ENCODE measurements around the gene C9orf152. TPM values are rescaled to one million over a fixed set of nuclear protein-coding genes. Genes with fewer than 3 reads are reported as not detected.
"Not testable (repeated sequence)": the region's sequence is repeated elsewhere in the genome, so short reads cannot be mapped to it uniquely, and the experiment has no call there.

C9orf152 gene
- total and polyA plus RNA-seq, 9 donors: 0.05 to 0.47 (median 0.16) TPM; not detected in 3

GRCh38 chr9:110214586-110215355 is 6.8 kb upstream of the C9orf152 start:
- Histone ChIP-seq H3K4me3 (ENCODE audit: low read length) (no peak overlapping the region), H3K36me3 (ENCODE audit: control insufficient read depth, insufficient read depth, low read length) (no peaks in the 10 kb centered on the region), H3K4me1 (ENCODE audit: control insufficient read depth, insufficient read depth, low read length) (no peaks in the 10 kb centered on the region), H3K27me3 (ENCODE audit: control insufficient read depth, insufficient read depth, low read length) (no peaks in the 10 kb centered on the region), H3K9me3 (replicated peaks; ENCODE audit: control insufficient read depth, low read depth, low read length) (peaks cover 3% of the 10 kb centered on the region), H3K27ac (ENCODE audit: low read length) (no peak overlapping the region)
- no peak for DNase-seq
- no CpG with 5 or more reads among the region's 2 CpGs for WGBS (ENCODE audit: insufficient coverage)

DNA sequence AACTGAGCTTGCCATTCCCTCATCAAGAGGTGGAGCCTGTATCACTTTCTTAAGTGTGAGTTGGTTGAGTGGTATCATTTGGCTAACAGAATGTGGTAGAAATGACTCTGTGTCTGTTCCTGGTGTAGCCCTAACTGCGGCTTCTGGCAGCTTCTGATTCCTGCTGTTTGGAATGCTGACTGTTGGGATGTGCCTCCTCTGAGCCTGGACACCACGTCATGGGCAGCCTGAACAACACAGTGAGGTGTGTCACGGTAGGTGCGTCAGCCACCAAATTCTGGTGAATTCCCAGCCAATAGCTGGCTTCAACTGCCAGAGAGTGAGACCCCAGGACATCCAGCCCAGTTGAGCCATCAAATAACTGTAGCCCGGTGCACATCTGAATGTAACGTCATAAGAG is 6.1 kb upstream of the C9orf152 start:
- WGBS (ENCODE audit: insufficient coverage): 76% methylated on average over 3 of the region's 6 CpGs
- Histone ChIP-seq H3K4me1 (ENCODE audit: control insufficient read depth, insufficient read depth, low read length) (no peaks in the 10 kb centered on the region), H3K27me3 (ENCODE audit: control insufficient read depth, insufficient read depth, low read length) (no peaks in the 10 kb centered on the region), H3K4me3 (ENCODE audit: low read length) (no peak overlapping the region), H3K27ac (ENCODE audit: low read length) (no peak overlapping the region), H3K36me3 (ENCODE audit: control insufficient read depth, insufficient read depth, low read length) (no peaks in the 10 kb centered on the region), H3K9me3 (replicated peaks; ENCODE audit: control insufficient read depth, low read depth, low read length) (peaks cover 3% of the 10 kb centered on the region)
- no peak for DNase-seq

DNA sequence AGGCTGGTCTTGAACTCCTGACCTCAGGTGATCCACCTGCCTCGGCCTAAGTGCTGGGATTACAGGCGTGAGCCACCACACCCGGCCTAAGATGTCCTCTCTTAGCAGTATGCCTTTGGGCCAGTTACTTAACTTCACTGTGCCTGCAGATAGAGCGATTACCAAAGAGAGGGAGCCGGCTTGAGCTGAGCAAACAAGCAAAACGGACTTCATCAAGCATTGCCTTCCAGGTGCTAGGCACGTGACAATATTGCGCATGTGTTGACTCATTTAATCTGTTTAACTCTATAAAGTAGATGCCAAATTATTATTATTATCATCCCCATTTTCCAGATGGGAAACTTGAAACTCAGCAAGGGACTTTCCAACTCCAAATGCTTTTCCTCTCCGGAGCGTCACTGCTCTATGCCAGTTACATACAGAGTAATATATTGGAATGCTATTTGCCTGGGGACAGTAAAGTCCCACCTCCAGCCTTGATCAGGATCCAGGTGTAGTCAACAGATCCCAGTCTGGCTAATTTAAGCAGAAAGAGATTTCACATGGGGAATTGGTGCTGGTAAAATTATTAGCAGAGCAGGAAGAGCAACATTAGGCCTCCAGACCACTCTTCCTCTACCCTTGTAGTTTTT is 5.6 kb upstream of the C9orf152 start:
- Histone ChIP-seq H3K27me3 (ENCODE audit: control insufficient read depth, insufficient read depth, low read length) (no peaks in the 10 kb centered on the region), H3K36me3 (ENCODE audit: control insufficient read depth, insufficient read depth, low read length) (no peaks in the 10 kb centered on the region), H3K4me1 (ENCODE audit: control insufficient read depth, insufficient read depth, low read length) (no peaks in the 10 kb centered on the region), H3K27ac (ENCODE audit: low read length) (no peak overlapping the region), H3K9me3 (replicated peaks; ENCODE audit: control insufficient read depth, low read depth, low read length) (peaks cover 3% of the 10 kb centered on the region), H3K4me3 (ENCODE audit: low read length) (no peak overlapping the region)
- 86% methylated on average over 4 of the region's 10 CpGs for WGBS (ENCODE audit: insufficient coverage)
- DNase-seq: no peak

DNA sequence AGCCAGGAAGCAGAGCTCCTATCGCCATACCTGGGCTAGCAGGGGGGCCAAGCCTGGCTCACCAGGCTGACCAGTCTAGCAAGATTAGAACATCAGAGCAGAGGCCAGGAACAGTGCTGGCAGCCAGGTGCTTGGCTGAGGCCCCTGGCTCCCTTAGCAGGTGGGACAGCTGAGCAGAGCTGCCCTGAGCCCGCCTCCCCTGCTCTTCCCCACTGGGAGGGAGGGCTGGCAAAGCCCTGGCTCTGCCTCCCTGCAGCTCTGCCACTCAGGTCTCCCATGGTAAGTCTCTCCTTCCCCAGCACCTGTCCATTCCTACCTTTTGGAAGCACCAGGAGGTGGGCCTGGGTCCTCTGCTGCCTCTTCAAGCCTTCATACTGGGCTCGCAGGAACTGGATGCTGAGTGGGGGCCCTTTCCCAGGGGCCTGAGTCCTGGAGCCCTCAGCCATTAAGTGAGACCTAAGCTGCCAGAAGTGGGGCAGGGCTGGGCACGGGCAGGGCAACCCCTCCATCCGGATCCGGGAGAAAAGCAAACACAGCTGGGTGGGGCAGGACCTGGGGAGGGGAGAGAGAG is 803 bp downstream of the C9orf152 start:
- WGBS (ENCODE audit: insufficient coverage): 55% methylated on average over 6 of the region's 6 CpGs
- DNase-seq: no peak
- H3K4me3 ChIP-seq (ENCODE audit: low read length): no peak overlapping the region
- H3K36me3 ChIP-seq (ENCODE audit: control insufficient read depth, insufficient read depth, low read length): no peaks in the 10 kb centered on the region
- H3K4me1 ChIP-seq (ENCODE audit: control insufficient read depth, insufficient read depth, low read length): peaks cover 8% of the 10 kb centered on the region
- H3K27ac ChIP-seq (ENCODE audit: low read length): no peak overlapping the region
- H3K9me3 ChIP-seq (replicated peaks; ENCODE audit: control insufficient read depth, low read depth, low read length): peaks cover 3% of the 10 kb centered on the region
- no peaks in the 10 kb centered on the region for H3K27me3 ChIP-seq (ENCODE audit: control insufficient read depth, insufficient read depth, low read length)

- no peak for DNase-seq
- Histone ChIP-seq H3K27ac (ENCODE audit: low read length) (no peak overlapping the region), H3K4me1 (ENCODE audit: control insufficient read depth, insufficient read depth, low read length) (peaks cover 8% of the 10 kb centered on the region), H3K9me3 (replicated peaks; ENCODE audit: control insufficient read depth, low read depth, low read length) (no peaks in the 10 kb centered on the region), H3K4me3 (ENCODE audit: low read length) (no peak overlapping the region), H3K36me3 (ENCODE audit: control insufficient read depth, insufficient read depth, low read length) (no peaks in the 10 kb centered on the region), H3K27me3 (ENCODE audit: control insufficient read depth, insufficient read depth, low read length) (no peaks in the 10 kb centered on the region)
- 71% methylated on average over 1 of the region's 1 CpG for WGBS (ENCODE audit: insufficient coverage)
Observed at GRCh38 chr9:110206389-110206788, 1.6 kb downstream of the C9orf152 start.

- H3K27me3 ChIP-seq (ENCODE audit: control insufficient read depth, insufficient read depth, low read length); H3K4me3 ChIP-seq (ENCODE audit: low read length); H3K9me3 ChIP-seq (replicated peaks; ENCODE audit: control insufficient read depth, low read depth, low read length); DNase-seq; H3K27ac ChIP-seq (ENCODE audit: low read length); H3K4me1 ChIP-seq (ENCODE audit: control insufficient read depth, insufficient read depth, low read length); H3K36me3 ChIP-seq (ENCODE audit: control insufficient read depth, insufficient read depth, low read length): not testable (repeated sequence)
- 92% methylated on average over 2 of the region's 5 CpGs for WGBS (ENCODE audit: insufficient coverage)
Observed at GRCh38 chr9:110205612-110206011, 2.3 kb downstream of the C9orf152 start.

GRCh38 chr9:110202232-110202631 is 5.7 kb downstream of the C9orf152 start:
- DNase-seq: no peak
- 63% methylated on average over 3 of the region's 6 CpGs for WGBS (ENCODE audit: insufficient coverage)
- H3K36me3 ChIP-seq (ENCODE audit: control insufficient read depth, insufficient read depth, low read length): no peaks in the 10 kb centered on the region
- H3K9me3 ChIP-seq (replicated peaks; ENCODE audit: control insufficient read depth, low read depth, low read length): no peaks in the 10 kb centered on the region
- H3K4me3 ChIP-seq (ENCODE audit: low read length): no peak overlapping the region
- H3K27me3 ChIP-seq (ENCODE audit: control insufficient read depth, insufficient read depth, low read length): no peaks in the 10 kb centered on the region
- H3K27ac ChIP-seq (ENCODE audit: low read length): no peak overlapping the region
- peaks cover 3% of the 10 kb centered on the region for H3K4me1 ChIP-seq (ENCODE audit: control insufficient read depth, insufficient read depth, low read length)

- no peak overlapping the region for H3K4me3 ChIP-seq (ENCODE audit: low read length)
- no peaks in the 10 kb centered on the region for H3K4me1 ChIP-seq (ENCODE audit: control insufficient read depth, insufficient read depth, low read length)
- DNase-seq: no peak
- H3K27me3 ChIP-seq (ENCODE audit: control insufficient read depth, insufficient read depth, low read length): no peaks in the 10 kb centered on the region
- WGBS (ENCODE audit: insufficient coverage): no CpG with 5 or more reads among the region's 2 CpGs
- no peaks in the 10 kb centered on the region for H3K36me3 ChIP-seq (ENCODE audit: control insufficient read depth, insufficient read depth, low read length)
- no peak overlapping the region for H3K27ac ChIP-seq (ENCODE audit: low read length)
- H3K9me3 ChIP-seq (replicated peaks; ENCODE audit: control insufficient read depth, low read depth, low read length): no peaks in the 10 kb centered on the region
Observed at GRCh38 chr9:110199643-110200042, 8.3 kb downstream of the C9orf152 start.

DNA sequence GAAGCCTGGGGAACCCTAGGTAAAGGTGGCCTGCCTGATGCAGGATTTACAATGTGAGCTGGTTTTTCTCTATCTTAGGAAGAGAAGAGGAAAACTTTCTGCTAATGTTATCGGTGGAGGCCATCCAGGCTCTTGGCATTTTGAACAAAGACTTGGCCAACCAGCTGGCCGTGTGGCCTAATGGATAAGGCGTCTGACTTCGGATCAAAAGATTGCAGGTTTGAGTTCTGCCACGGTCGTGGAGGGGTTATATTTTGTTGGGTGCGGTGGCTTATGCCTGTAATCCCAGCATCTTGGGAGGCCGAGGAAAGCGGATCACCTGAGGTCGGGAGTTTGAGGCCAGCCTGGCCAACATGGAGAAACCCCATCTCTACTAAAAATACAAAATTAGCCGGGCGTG is 9.6 kb downstream of the C9orf152 start:
- Histone ChIP-seq H3K9me3 (replicated peaks; ENCODE audit: control insufficient read depth, low read depth, low read length) (no peaks in the 10 kb centered on the region), H3K27ac (ENCODE audit: low read length) (no peak overlapping the region)
- 85% methylated on average over 4 of the region's 12 CpGs for WGBS (ENCODE audit: insufficient coverage)

GRCh38 chr9:110197330-110198187 is 10.4 kb downstream of the C9orf152 start:
- WGBS (ENCODE audit: insufficient coverage): 92% methylated on average over 4 of the region's 11 CpGs
- H3K27ac ChIP-seq (ENCODE audit: low read length): no peak overlapping the region
- no peak overlapping the region for H3K4me3 ChIP-seq (ENCODE audit: low read length)
- no peaks in the 10 kb centered on the region for H3K9me3 ChIP-seq (replicated peaks; ENCODE audit: control insufficient read depth, low read depth, low read length)
- no peak for DNase-seq
- H3K36me3 ChIP-seq (ENCODE audit: control insufficient read depth, insufficient read depth, low read length): no peaks in the 10 kb centered on the region
- no peaks in the 10 kb centered on the region for H3K27me3 ChIP-seq (ENCODE audit: control insufficient read depth, insufficient read depth, low read length)
- peaks cover 6% of the 10 kb centered on the region for H3K4me1 ChIP-seq (ENCODE audit: control insufficient read depth, insufficient read depth, low read length)

More for the DNA sequence above, 9.6 kb downstream of the C9orf152 start:
- Histone ChIP-seq H3K27me3 (ENCODE audit: control insufficient read depth, insufficient read depth, low read length) (no peaks in the 10 kb centered on the region), H3K4me1 (ENCODE audit: control insufficient read depth, insufficient read depth, low read length) (peaks cover 2% of the 10 kb centered on the region), H3K4me3 (ENCODE audit: low read length) (no peak overlapping the region), H3K36me3 (ENCODE audit: control insufficient read depth, insufficient read depth, low read length) (no peaks in the 10 kb centered on the region)
- no peak for DNase-seq
